GM18519 (cell line): ENCODE results near the gene LMBRD1.
"Not testable (repeated sequence)": the region's sequence is repeated elsewhere in the genome, so short reads cannot be mapped to it uniquely, and the experiment has no call there.

Experiments
- ATAC-seq: cut with Tn5 transposase; IDR thresholded peaks from one replicate; pipeline ENCODE4 v1.9.1; 2021; ENCODE audit warnings: mild to moderate bottlenecking, moderate library complexity; ENCODE audit not compliant: unreplicated experiment, low FRiP score

LMBRD1 gene

GRCh38 chr6:69796642-69797390, at the start of gene LMBRD1:
LMBRD1 (minus strand) TSS chr6:69797010; CDS start chr6:69796881, 129 bp downstream.
- peak; percentile 97 for ATAC-seq

DNA sequence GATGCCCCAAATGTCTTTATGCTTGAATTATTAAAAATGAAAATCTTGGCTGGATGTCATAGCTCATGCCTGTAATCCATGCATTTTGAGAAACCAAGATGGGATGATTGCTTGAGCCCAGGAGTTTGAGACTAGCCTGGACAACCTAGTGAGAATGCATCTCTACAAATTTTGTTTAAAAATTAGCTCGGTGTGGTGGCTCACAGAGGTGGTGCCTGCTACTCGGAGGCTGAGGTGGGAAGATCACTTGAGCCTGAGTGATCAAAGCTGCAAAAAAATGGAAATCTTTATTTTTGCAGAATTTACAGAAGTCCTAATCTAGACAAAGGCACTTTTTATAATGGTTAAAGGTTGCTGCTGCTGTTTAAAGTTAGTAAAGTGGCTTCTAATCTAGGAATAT, 49.5 kb upstream of the LMBRD1 start:
- ATAC-seq = no peak

DNA sequence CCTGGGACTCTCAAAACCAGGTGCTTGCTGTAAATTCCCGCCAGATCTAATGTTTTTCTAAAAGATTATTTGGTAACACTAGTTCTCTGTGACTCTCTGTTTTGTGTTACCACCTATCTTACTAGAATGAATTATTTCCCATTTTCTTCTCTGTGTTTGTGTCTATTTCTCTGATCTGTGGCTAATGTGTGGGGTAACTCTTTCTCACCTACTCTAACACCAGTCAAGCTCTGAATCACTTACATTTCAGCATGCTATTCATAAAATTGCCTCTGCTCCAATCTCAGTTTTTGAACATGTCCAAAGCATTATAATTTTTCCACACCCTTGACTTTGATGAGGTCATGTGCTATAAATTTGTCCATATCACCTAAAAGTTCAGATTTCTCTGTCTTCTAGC, 46.4 kb upstream of the LMBRD1 start:
- ATAC-seq = no peak

- ATAC-seq = no peak
Measured at GRCh38 chr6:69841862-69842261, 45.1 kb upstream of the LMBRD1 start.

- peak; percentile 81 for ATAC-seq
Measured at GRCh38 chr6:69835414-69836179, 38.8 kb upstream of the LMBRD1 start.

GRCh38 chr6:69832558-69832957, 35.7 kb upstream of the LMBRD1 start:
- no peak for ATAC-seq

- ATAC-seq = no peak
Measured at GRCh38 chr6:69827276-69827893, 30.6 kb upstream of the LMBRD1 start.

DNA sequence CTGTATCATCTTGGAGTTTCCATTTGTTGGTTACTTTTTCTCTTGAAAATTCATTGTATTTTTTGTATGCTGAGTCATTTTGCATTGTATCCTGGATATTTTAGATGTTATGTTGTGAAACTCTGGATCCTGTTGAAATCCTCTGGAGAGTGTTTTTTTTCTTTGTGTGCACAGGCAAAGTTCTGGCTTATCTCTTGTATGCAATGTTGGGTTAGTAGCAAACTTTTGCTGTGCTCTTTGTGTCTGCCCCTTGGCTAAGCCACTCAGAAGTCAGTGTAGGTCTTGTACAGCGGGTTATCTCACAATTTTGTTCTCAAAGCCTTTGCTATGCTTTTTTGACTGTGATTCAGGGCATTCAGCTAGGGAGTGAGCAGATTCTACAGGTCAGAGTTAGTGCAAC, 29.1 kb upstream of the LMBRD1 start:
- no peak for ATAC-seq

DNA sequence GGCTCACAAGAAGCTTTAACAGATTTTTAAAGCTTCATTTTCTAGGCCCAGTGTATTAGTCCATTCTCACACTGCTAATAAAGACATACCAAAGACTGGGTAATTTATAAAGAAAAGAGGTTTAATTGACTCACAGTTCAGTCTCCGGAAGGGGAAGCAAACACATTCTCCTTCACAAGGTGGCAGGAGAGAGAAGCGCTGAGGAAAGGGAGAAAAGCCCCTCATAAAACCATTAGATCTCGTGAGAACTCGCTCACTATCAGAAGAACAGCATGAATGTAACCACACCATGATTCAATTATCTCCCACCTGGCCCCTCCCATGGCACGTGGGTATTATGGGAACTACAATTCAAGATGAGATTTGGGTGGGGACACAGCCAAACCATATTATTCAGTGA, 27.5 kb upstream of the LMBRD1 start:
- not testable (repeated sequence) for ATAC-seq

GRCh38 chr6:69820438-69820837, 23.6 kb upstream of the LMBRD1 start:
- no peak for ATAC-seq

GRCh38 chr6:69820018-69820417, 23.2 kb upstream of the LMBRD1 start:
- no peak for ATAC-seq

- ATAC-seq = no peak
Measured at GRCh38 chr6:69819138-69819537, 22.3 kb upstream of the LMBRD1 start.

- no peak for ATAC-seq
Measured at GRCh38 chr6:69818223-69818930, 21.6 kb upstream of the LMBRD1 start.

DNA sequence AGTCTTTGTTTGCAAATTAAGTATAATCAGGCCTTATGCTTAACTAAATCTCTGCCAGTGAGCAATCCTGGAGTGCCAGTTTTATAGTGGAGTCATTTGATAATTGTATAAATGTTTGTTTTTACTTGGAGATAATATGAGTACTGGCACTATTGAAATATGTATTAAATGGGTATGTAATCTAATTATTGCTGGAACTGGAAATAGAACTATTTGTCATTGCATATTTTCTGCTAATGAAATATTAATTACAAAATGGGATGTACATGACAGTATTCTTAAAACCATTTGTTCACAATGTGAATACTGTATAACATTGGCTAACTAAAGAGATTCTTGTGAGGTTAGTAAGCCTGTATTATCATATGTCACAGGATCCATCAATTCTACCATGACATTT, 20.5 kb upstream of the LMBRD1 start:
- ATAC-seq = no peak

DNA sequence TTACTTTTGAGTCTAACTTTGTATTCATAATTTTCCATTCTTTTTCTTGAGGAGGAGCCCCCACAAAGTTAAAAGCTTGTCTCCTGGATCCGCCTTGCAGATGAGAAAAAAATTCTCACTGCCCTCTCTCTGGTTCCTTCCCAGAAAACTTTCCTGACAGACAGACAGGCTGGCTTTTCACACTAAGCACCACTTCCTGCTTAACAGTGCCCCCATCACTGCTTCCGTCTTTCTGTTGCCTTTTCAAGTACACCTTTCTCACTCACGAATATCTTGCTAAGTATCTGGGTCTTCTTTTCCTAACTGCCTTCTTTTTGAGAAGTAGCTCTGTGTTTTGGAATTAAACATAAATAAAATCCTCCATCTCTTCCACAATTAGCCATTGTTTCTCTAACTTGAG, 19.8 kb upstream of the LMBRD1 start:
- no peak for ATAC-seq

GRCh38 chr6:69816026-69816425, 19.2 kb upstream of the LMBRD1 start:
- ATAC-seq = peak; percentile 71

DNA sequence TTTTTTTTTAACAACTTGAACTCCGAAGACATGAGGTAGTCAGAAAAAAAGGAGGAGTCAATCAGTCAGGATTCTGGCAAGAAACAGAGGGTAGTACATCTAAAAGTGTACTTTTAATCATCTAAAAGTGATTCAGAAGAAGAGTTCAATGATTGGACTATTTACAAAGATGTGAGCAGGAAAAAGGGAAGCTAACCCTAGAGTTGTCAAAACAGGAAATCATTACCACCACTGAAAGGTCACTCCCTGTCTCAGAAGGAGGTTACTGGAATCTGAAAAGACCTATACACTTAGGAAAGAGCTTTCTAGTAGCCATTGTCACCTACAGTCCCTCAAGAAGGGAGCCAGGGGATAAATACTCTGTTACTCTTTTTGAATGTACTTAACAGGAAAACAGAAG, 16.7 kb upstream of the LMBRD1 start:
- ATAC-seq = no peak

DNA sequence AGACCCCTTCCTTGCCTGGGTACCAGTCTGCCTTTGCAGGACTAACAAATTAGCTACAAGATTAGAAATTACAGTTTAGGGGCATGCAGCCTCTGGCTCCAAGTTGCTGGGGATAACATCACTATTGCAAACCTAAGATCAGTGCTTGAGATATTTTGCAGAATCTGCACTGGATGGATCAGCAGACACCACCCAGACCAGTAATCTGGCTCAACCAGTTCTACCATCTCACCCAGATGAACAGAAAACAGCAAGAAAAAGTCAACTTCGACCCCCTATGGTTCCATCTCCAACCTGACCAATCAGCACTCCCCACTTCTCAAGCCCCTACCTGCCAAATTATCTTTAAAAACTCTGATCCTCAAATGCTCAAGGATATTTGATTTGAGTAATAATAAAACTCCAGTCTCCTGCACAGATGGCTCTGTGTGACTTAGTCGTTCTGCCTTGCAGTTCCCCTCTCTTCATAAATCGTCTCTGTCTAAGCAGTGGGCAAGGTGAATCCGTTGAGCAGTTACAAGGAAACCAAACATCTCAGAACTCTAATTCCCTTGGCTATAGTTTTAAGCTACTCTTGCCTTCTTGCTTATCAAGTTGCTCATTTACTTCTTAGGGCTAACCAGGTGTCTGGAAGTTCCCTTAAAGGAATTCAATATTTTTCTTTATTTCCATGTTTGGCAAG, 16.1 kb upstream of the LMBRD1 start:
- ATAC-seq = no peak

DNA sequence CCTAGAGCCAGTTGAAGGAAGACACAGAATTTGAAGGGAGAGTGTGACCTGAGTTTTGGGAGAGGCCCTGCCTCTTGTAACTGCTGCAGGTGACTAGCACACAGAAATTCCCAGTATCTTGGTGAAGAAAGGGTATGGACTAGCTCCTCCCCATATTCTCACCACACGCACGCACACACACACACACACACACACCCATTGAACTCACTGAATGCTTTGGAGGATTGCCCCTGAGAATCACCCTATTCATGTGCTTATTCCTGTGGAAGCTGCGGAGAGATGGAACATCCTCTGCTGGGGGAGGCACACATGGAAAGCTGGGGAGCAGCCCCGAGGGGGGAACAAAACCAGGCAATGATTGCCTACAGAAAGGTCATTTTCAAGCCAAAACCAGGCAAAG, 6.2 kb upstream of the LMBRD1 start:
- no peak for ATAC-seq

DNA sequence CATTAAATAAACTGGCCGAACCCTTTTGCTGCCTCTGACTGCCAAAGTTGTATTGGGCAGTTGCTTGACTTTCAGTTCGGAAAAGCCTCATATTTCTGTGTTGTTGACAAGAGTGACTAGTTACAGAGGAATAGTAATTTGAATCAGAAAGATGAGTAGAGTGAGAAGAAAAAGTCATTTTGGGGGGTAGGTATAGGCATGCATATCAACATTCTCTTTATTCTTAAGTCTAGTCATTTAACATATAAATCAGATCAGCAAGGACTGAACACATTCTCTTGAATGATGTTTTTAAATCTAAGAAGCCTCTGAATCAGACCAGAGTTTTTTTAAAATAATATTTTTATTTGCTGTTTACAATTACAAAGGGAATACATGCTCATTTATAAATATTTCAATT, 4.9 kb upstream of the LMBRD1 start:
- ATAC-seq = no peak
